ENCODE measurements around the gene KCNH3.
"Not testable (repeated sequence)": the region's sequence is repeated elsewhere in the genome, so short reads cannot be mapped to it uniquely, and the experiment has no call there.

Gene KCNH3

GRCh38 chr12:49588281-49588680, 49.5 kb downstream of the KCNH3 start:
- no peak for DNase-seq (ENCODE audit: low read depth in 2 of 2)

GRCh38 chr12:49588721-49589516, 50.1 kb downstream of the KCNH3 start:
- no peak for DNase-seq (ENCODE audit: low read depth in 2 of 2)

GRCh38 chr12:49598527-49598926, 59.7 kb downstream of the KCNH3 start:
- DNase-seq (ENCODE audit: low read depth in 2 of 2), result no peak

- DNase-seq (ENCODE audit: low read depth in 2 of 2), result no peak
Observed at GRCh38 chr12:49599961-49600360, 61.1 kb downstream of the KCNH3 start.

- DNase-seq (ENCODE audit: low read depth in 2 of 2), result no peak
Observed at GRCh38 chr12:49603721-49604120, 64.9 kb downstream of the KCNH3 start.

GRCh38 chr12:49604856-49605255, 66.0 kb downstream of the KCNH3 start:
- DNase-seq (ENCODE audit: low read depth in 2 of 2), result no peak

- not testable (repeated sequence) for DNase-seq (ENCODE audit: low read depth in 2 of 2)
Observed at GRCh38 chr12:49605539-49605938, 66.7 kb downstream of the KCNH3 start, which contains the start of gene FAM186B. TSS of gene FAM186B (minus strand) at chr12:49605639. CDS start at chr12:49605477, 162 bp downstream.

Measured in stimulated activated CD4-positive, alpha-beta T cell treated with anti-CD3 and anti-CD28 coated beads, Interleukin-1b, Interleukin-23, amount 100 ng/mL, for 4 hours (primary cell).